ENCODE data around the gene C4orf17.

C4orf17 gene

DNA sequence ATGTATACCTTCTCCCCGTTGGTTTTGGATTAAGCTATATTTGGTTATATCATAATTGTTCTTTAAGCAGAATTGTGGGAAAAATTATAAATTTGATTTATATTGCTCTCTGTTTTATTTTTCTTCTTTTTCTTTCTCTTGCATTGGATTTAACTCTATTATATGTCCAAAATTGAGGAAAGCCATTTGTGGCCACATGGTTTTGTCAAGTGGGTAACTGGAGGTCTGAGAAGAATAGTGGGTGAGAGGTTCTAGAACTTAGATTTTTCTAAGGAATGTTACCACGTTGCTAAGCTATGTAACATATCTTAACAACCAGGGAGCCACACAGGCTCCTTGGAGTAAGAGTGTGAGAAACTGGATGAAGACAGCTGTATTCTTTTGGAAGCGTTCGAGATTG, at the start of gene C4orf17:
TSS of gene C4orf17 (plus strand) at position 301 of the 400 bp plus-strand sequence. CDS start 2,061 bp downstream, outside the sequence.
- no peak for DNase-seq (ENCODE audit: low spot score)
- ChIA-PET POLR2A (ENCODE audit: low non-redundant PET) (no interaction called here), CTCF (interaction anchor here (1.2 kb wide), 1 partner anchor 8 kb away, joined by 6 read pairs; no protein-coding TSS in a partner anchor)
- H3K27ac ChIP-seq, result no peak within 1 kb of the TSS
- TF ChIP-seq, protein P1, sequence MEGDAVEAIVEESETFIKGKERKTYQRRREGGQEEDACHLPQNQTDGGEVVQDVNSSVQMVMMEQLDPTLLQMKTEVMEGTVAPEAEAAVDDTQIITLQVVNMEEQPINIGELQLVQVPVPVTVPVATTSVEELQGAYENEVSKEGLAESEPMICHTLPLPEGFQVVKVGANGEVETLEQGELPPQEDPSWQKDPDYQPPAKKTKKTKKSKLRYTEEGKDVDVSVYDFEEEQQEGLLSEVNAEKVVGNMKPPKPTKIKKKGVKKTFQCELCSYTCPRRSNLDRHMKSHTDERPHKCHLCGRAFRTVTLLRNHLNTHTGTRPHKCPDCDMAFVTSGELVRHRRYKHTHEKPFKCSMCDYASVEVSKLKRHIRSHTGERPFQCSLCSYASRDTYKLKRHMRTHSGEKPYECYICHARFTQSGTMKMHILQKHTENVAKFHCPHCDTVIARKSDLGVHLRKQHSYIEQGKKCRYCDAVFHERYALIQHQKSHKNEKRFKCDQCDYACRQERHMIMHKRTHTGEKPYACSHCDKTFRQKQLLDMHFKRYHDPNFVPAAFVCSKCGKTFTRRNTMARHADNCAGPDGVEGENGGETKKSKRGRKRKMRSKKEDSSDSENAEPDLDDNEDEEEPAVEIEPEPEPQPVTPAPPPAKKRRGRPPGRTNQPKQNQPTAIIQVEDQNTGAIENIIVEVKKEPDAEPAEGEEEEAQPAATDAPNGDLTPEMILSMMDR (conservative IDR thresholded peaks at IDR 0.05; ENCODE audit: low read depth), result no peak

- TF ChIP-seq, protein P1 (conservative IDR thresholded peaks at IDR 0.05; ENCODE audit: low read depth), result no peak
- H3K27ac ChIP-seq, result no peak overlapping the region
- DNase-seq (ENCODE audit: low spot score), result no peak
- POLR2A ChIA-PET (ENCODE audit: low non-redundant PET), result no interaction called here
- CTCF ChIA-PET, result no interaction called here
Observed at GRCh38 chr4:99461623-99462401, 49.0 kb upstream of the C4orf17 start.

DNA sequence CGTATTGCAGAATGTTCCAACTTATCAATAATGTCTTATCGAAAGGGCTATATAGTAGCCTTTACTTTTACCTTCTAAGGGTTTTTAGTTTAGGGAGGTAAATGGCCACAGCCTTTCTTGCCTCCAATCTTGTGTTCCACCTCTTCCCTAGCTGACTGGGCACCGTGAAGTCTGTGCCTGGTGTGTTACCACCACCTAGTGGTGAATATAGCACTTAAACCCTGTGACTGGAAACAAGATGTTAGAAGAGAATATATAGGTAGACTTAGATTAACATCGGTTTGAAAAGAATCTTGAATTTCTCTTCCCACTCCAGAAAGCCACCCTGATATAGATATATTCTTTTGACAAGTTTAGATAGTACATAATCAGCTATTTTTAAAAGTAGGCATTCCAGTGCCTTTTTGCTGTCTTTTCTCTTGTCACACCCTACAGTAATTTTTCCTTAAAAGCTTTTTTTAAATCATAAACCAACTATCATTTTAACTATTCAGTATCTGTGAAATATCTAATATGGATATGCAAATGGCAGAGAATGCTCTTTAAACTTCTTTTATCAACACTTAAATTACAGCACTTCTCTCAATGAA, 47.9 kb upstream of the C4orf17 start:
- CTCF ChIA-PET, result interaction anchor here (0.5 to 1.7 kb wide), 15 partner anchors 8 to 1226 kb away, joined by 3 to 11 read pairs (median 4); no protein-coding TSS in a partner anchor
- POLR2A ChIA-PET (ENCODE audit: low non-redundant PET), result no interaction called here
- no peak overlapping the region for H3K27ac ChIP-seq
- peak; percentile 76 for DNase-seq (ENCODE audit: low spot score)
- TF ChIP-seq, protein P1 (conservative IDR thresholded peaks at IDR 0.05; ENCODE audit: low read depth), result peak; percentile 84

GRCh38 chr4:99463566-99463965, 47.3 kb upstream of the C4orf17 start:
- no peak for DNase-seq (ENCODE audit: low spot score)
- CTCF ChIA-PET, result interaction anchor here (0.5 to 1.7 kb wide), 13 partner anchors 8 to 1227 kb away, joined by 3 to 11 read pairs (median 4); no protein-coding TSS in a partner anchor
- TF ChIP-seq, protein P1 (conservative IDR thresholded peaks at IDR 0.05; ENCODE audit: low read depth), result no peak
- H3K27ac ChIP-seq, result no peak overlapping the region
- POLR2A ChIA-PET (ENCODE audit: low non-redundant PET), result no interaction called here

GRCh38 chr4:99467887-99468286, 42.9 kb upstream of the C4orf17 start:
- no peak for DNase-seq (ENCODE audit: low spot score)
- CTCF ChIA-PET, result no interaction called here
- TF ChIP-seq, protein P1 (conservative IDR thresholded peaks at IDR 0.05; ENCODE audit: low read depth), result no peak
- no peak overlapping the region for H3K27ac ChIP-seq
- POLR2A ChIA-PET (ENCODE audit: low non-redundant PET), result no interaction called here

DNA sequence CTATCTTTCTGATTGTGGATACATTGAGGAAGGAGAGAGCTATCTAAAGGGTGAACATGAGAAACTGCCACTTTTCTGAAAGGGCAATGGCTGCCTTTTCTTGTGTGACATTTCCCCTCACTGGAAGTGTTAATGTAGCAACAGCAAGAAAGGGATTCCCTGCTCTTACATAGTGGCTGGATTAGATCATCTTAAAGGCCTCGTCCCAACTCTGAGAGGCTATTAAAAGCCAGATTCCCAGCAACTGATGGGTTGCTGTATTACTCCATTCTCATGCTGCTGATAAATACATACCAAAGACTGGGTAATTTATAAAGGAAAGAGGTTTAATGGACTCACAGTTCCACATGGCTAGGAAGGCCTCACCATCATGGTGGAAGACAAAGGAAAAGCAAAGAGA, 41.9 kb upstream of the C4orf17 start:
- no peak overlapping the region for H3K27ac ChIP-seq
- POLR2A ChIA-PET (ENCODE audit: low non-redundant PET), result no interaction called here
- CTCF ChIA-PET, result interaction anchor here (0.7 kb wide), 1 partner anchor 587 kb away, joined by 3 read pairs; no protein-coding TSS in a partner anchor
- TF ChIP-seq, protein P1 (conservative IDR thresholded peaks at IDR 0.05; ENCODE audit: low read depth), result no peak
- no peak for DNase-seq (ENCODE audit: low spot score)

Measured in RWPE1 (cell line).